ENCODE data around the gene SGIP1. TPM values are rescaled to one million over a fixed set of nuclear protein-coding genes. Genes with fewer than 3 reads are reported as not detected.

Gene SGIP1
- total RNA-seq (1 to 10 TPM in 6 of 7 donors, under 1 TPM in 1; 0.91 to 4.5 (median 3.3) TPM), polyA plus RNA-seq (1 to 10 TPM; 1.5 to 7.0 TPM)
- long read RNA-seq, donor 1, partial matches to known transcripts: 0 of 2 reads
- long read RNA-seq, donor 1, other reads (novel, unspliced or antisense): 2 of 2 reads
- long read RNA-seq, donor 2: 0 reads
- long read RNA-seq, donor 3: 0 reads

GRCh38 chr1:66533804-66534740 is at the start of gene SGIP1:
Gene SGIP1 (plus strand): TSS chr1:66534153. CDS start chr1:66534359, 206 bp downstream.
- TF ChIP-seq EP300 (IDR thresholded peaks at IDR 0.05) (no peak), POLR2A (IDR thresholded peaks at IDR 0.05) (peak; percentile 21)
- no peaks in the 10 kb centered on the region for H3K9me3 ChIP-seq
- DNase-seq: peak; percentile 21 to 51 (median 44)
- no peak within 1 kb of the TSS for H3K27ac ChIP-seq
- no peaks in the 10 kb centered on the region for H3K27me3 ChIP-seq
- peaks cover 5% of the 10 kb centered on the region for H3K4me1 ChIP-seq (ENCODE audit: insufficient read depth)
- no peaks in the 10 kb centered on the region for H3K36me3 ChIP-seq
- intact Hi-C loops (cut with DNase I): no loop called here
- 9 to 13% (median 12%) methylated on average over 25 of the region's 25 CpGs for WGBS, 3 donors
- peak within 1 kb of the TSS; percentile 45 for H3K4me3 ChIP-seq

- 56 to 74% (median 67%) methylated on average over 2 of the region's 2 CpGs for WGBS, 3 donors
- intact Hi-C loops (cut with DNase I): no loop called here
- no peak for DNase-seq
- no peak for TF ChIP-seq EP300 (IDR thresholded peaks at IDR 0.05)
- no peak for TF ChIP-seq POLR2A (IDR thresholded peaks at IDR 0.05)
- TF ChIP-seq CTCF (IDR thresholded peaks at IDR 0.05): no peak
- no peak overlapping the region for H3K4me3 ChIP-seq
- H3K4me1 ChIP-seq (ENCODE audit: insufficient read depth): no peaks in the 10 kb centered on the region
- H3K36me3 ChIP-seq: no peaks in the 10 kb centered on the region
- H3K27me3 ChIP-seq: no peaks in the 10 kb centered on the region
- H3K9me3 ChIP-seq: no peaks in the 10 kb centered on the region
- H3K27ac ChIP-seq: no peak overlapping the region
These were observed 44.8 kb upstream of the SGIP1 start for GRCh38 chr1:66489151-66489550.

GRCh38 chr1:66489972-66490601 is 43.9 kb upstream of the SGIP1 start:
- Histone ChIP-seq H3K4me1 (ENCODE audit: insufficient read depth) (no peaks in the 10 kb centered on the region), H3K27ac (no peak overlapping the region), H3K36me3 (no peaks in the 10 kb centered on the region), H3K9me3 (no peaks in the 10 kb centered on the region), H3K27me3 (no peaks in the 10 kb centered on the region), H3K4me3 (no peak overlapping the region)
- TF ChIP-seq POLR2A (IDR thresholded peaks at IDR 0.05): no peak
- no peak for TF ChIP-seq CTCF (IDR thresholded peaks at IDR 0.05)
- no peak for TF ChIP-seq EP300 (IDR thresholded peaks at IDR 0.05)
- WGBS, 3 donors: 47 to 71% (median 65%) methylated on average over 2 of the region's 2 CpGs
- intact Hi-C loops (cut with DNase I): no loop called here
- no peak for DNase-seq

- Histone ChIP-seq H3K36me3 (no peaks in the 10 kb centered on the region), H3K9me3 (no peaks in the 10 kb centered on the region), H3K4me3 (no peak overlapping the region), H3K4me1 (ENCODE audit: insufficient read depth) (no peaks in the 10 kb centered on the region), H3K27ac (no peak overlapping the region), H3K27me3 (no peaks in the 10 kb centered on the region)
- DNase-seq: no peak
- 51 to 73% (median 58%) methylated on average over 2 of the region's 2 CpGs for WGBS, 3 donors
- intact Hi-C loops (cut with DNase I): no loop called here
- TF ChIP-seq POLR2A (IDR thresholded peaks at IDR 0.05) (no peak), CTCF (IDR thresholded peaks at IDR 0.05) (no peak), EP300 (IDR thresholded peaks at IDR 0.05) (no peak)
These were observed 43.1 kb upstream of the SGIP1 start for GRCh38 chr1:66490816-66491215.
